GM21360 (cell line): Measurements from ENCODE around the gene SHMT2.
A peak's percentile ranks its signal among the peaks of the same experiment; 100 is the strongest.

Experiments
- ATAC-seq: cut with Tn5 transposase; IDR thresholded peaks from one replicate; pipeline ENCODE4 v1.9.1; 2021; ENCODE audit warnings: mild to moderate bottlenecking, moderate library complexity; ENCODE audit not compliant: unreplicated experiment

SHMT2 gene

DNA sequence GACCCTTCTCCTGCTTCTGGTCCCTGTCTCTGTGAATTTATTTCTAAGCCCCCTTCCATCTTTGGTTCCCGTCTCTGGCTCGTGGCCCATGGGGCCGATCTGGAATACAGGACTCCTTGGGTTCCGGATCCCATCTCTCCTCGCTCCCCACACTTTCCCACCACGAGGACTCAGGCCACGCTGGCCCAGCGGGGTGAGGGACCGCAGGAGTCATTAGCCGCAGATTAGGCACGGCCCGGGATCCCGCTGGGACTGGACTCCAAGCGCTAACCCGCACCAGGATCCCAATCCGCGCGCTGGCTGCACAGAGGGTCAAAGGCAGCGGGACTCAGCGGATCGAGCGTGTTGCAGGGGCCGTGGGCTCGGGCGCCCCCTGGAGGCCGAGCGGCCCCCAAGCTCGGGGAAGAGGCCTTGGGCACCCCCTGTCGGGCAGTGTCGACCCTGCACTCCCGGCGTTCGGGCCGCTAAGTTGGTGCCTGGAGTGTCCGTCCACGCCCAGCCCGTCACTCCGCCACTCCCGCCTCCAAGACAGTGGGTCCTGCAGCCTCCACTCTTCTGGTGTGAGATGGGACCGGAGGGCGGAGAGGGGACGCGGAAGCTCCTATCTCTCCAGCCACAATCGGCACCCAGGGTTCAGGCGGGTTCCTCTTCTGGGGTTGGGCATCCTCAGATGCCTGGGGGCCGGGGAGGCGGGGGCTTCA, 9.5 kb downstream of the SHMT2 start:
- peak; percentile 45 for ATAC-seq

DNA sequence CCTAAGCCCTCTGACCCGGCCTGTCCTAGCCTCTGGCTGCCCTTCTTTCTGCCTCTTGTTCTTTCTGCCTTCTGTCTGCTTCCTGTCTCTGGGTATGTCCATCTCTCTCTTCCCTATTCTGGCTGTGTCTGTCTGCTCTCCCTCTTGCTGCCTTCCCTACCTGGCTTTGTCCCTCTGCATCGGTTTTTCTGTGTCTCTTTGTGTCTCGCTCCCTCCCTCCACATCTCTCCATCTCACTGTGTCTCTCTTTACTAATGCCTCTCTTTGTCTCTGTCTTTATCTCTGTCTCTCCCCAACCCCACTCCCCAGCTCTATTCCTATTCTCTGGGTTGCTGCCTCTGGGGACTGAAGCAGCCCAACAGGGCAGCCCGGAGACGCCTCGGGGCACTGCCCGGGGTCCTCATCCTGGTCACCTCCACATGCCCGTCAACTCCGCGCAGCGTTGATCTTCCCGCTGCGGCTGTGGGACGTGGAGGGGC, 10.1 kb downstream of the SHMT2 start:
- ATAC-seq: no peak

DNA sequence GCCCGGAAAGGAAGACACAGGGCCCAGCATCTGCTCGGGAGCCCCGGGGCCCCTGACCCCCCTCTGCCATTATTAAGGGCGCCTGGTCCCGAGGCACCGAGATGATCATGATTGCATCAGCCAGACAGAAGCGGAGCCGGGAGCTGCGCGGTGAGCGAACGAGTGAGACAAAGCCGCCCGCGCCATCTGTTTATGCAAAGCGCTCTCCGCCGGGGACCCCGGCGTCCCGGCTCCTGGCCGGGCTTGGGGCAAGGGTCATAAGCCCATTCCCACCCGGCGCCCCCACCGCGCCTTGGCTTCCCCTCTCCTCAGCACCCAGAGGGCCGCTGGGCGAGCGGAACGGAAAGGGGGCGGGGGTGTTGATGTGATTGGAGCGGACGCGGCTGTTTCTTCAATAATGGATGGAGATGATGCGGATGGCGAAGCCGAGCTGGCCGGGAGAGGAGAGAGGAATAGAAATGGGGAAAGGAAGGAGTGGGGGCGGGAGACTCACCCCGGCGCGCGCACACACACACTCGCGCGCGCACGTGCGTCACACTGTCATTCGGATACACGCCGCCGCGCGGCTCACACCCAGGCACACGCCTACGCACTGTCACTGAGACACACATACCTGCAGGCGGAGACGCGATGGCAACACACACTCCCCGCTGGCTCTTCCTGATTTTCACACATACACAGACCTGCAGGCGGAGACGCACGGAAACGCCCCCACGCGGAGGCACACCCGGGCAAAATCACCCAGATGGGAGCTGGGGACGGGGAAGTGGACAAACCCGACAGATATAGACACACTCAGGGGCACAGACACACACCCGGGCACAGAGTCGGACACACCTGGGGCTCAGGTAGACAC, 10.8 kb downstream of the SHMT2 start:
- ATAC-seq: peak; percentile 29

DNA sequence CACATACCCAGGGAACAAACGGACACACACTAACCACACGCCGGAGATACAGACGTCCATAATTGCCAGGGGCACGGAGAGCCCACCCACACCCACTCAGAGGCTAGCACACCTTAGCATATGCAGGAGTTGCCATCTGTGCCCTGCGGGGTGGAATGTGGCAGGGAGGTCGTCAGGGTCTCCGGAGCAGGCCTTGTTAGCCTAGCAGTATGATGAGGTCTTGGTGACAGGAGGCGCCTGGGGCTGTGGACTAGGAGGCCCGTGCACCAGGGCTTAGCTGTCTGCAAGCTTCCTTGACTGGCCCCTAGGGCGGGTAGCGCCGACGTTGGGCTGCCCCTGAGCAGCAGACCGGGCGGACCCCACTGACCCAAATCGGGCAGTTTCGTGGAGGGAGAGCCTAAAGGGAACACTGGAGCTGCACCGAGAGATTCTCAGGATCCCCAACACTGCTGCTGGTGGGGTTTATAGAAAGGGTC, 11.5 kb downstream of the SHMT2 start:
- ATAC-seq: no peak

DNA sequence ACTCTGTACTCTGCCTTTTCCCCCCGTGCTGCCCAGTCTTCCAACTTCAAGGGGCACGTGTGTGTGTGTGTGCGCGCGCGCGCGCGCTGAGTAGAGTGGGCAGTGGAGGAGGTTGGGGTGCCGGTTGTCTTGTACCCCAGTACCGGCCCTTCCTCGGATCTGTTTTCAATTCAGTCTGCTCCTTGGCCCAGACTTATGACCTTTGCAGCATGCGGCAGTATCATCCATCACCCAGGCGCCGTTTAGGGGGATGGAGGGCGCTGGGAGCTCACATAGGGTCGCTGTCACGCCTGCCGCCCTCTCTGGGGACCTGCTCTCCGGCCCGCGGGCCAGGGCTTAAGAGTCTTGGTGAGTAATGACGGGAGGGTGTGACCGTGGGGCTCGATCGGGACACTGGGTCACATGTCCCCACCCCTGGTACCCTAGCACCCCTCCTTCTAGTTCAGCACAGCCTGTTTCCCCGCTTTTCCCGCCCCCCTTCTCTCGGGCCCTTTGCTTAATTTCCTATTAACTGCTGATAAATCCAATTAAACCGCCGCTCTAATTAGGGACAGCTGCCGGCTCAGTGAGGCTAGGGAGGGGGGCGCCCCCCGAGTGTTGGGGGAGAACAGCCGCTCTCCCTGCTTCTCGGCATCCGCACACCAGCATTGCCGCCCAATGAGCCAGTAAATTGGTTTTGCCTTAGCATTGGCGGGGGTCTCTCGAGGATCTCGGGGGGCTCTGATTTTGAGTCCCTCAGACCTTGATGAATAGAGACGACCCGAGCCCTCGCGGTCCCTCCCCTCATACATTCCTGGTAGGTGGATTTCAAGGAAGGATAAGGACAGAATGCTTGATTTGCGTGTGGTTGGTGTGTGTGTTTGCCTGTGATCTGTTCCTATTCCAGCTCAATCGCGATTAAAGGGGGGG, 12.1 kb downstream of the SHMT2 start:
- no peak for ATAC-seq

DNA sequence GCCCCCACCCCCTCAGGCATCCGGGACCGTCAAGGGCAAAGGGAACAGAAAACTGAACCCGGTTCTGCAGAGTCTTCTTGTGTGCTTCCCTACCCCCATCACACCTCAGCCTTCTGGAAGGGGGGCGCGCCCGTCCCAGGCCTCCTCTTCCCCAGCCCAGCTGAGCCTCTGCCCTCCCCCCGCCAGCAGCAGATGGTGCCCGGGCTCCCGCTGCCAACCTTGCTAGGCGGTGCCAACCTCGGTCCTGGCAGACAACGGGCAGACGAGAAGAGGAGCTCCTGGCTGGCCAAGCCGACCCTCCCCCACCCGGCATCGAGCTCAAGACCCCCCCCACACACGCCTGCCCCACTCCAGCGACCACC, 12.8 kb downstream of the SHMT2 start:
- no peak for ATAC-seq

DNA sequence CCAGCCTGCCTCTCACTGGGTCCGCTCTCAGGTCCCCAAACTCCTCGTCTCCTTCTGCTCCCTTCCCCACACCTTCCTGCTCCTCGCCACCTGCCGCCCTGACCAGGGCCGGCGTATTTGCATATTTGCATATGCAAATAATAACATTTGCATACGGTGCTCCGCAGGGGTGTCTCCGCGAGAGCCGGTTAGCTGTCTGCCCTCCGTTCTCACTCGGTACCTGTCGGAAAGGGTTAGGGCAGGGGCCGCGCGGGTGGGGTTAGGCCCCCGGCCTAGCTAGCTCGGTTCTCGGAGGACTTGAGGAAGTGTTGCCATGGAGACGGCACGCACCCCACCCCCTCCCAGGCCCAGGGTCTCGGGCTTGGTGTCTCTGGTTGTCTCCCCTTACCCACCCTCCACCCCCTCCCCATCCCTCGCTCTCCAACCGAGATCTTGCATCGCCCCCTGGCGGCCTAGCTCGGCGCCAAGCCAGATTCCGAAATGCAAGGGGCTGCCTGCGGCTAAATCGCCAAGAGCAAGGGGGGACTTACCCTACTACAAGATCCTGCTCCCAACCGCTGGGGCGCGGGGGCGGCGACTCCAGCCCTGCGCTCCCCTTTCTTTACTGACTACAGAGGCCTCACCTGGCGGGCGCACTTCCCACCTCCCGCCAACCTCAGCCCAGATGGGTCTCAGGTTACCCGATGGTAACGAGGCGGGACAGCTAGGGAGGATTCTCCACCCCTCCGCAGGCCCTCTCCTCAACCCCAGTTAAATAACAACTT, 13.4 kb downstream of the SHMT2 start:
- ATAC-seq: peak; percentile 32

DNA sequence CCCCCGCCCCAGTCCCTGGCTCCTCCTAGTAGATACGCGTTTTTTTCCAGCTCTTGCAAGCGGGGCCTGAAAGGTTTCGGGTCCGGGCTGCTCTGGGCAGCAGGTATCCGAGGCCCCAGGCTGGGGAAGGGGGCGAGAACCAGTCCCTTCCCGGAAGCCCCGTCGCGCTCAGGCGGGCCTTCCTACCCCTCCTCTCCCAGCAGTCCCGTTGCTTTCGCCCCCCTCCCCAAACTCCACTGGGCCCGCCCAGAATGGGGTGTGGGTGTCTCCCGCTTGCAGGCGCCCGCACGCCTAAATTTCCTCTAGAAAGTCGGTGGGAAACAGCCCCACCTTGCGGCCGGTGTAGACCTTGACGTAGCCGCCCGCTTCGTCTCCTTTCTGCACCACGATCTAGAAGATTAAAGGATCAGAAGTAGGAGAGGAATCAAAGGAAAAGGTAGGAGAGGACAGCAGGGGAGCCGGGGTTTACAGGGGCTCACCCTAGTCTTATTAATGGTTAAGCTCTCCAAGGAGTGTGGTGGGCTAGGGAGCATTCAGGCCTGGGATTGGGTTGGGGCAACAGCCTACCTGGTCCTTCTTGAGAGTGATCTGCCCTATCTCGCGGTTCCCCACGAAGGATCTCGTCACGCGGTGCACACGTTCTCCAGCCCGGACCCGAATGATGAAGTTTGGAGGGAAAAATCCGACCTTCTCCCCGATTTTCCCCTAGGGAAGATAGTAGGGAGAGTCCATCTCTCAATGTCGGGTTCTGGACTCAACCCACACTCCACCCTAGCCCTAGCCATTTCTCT, 14.2 kb downstream of the SHMT2 start:
- no peak for ATAC-seq

DNA sequence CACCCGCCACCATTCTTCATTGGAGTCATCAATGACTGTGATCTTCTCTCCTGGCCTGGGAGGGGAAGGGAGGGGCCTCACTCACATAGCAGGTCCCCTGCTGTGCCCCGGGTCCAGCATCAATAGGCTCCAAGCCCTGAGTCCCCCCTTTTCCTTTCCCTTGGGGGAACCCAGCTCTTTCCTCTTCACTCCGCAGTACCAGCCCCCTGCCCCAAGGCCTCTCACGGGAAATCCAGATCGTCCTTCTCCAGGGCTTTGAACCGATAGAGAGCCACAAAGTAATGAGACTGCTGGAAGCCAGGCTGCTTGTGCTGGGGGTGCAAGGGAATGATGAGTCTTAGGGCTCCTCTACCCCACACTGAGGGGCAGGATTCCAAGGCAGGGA, 14.8 kb downstream of the SHMT2 start:
- no peak for ATAC-seq

DNA sequence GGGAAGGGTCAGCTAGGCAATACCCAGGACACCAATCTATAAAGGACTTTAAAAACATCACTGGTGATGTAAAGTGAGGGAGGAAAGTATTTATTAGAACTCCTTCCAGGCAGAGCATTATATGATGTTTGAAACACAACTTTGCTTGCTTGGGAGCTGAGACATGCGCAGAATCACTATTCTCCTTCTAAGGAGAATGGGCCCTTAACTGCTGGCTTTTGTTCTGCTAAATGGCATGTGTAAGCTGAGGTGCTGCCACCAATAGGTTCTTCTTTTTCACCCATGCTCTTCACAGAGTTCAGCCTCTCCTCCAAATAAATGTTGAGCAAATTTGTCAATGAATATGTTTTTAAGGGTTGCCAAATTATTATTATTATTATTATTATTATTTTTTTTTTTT, 17.5 kb downstream of the SHMT2 start:
- no peak for ATAC-seq

DNA sequence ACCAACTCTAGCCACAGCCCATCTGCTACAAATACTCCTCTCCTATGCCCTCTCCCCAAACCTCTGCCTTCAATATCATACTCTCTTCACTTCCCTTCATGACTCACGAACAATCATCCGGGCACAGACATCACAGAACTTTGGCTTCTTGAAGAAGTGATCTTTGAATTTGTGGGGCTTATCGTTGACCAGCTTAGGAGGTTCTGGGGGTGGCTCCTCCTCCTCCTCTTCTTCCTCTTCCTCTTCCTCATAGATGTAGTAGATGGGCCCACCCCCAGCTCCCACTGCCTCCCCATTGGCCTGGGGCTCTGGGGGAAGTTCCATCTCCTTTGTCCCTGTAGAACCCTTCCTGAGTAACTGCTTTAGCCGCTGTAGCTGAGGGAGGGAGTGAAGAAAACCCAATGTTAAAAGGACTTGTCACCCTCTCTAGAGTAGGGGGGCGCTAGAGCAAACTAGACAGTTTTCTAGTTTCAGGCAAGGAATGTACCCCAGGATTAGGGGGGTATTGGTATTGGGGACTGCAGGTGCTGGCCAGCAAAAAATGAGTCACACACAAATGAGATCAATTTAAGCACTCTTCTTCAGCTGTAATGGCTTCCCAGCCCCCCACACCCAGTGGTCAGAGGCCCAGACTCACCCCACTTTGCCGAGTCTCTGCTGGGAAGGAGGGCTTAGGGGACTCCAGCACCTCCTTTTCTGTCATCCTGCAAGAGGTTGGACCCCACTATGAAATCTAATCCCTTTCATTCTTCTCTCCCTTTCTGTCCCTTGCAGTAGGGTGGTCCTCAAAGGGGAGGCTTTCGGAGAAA, 19.6 kb downstream of the SHMT2 start:
- ATAC-seq: no peak

DNA sequence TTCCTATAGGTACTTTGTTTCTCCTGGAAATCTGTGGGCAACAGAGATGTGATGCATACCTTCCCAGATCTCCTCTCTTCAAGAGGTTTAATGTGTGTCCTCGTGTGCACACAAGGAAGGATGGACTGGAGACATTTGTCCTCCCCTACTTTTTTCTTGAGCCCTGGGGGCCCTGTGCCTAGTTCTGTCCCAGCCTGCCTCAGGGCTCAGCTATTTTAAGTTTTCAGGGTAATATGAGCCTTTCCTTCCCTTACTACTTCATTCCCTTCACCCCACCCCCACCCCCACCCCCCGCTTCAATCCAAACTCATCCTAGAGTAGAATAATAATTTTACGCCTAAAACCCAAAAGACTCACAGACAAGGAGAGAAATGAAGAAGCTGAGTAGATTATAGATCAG, 21.0 kb downstream of the SHMT2 start:
- no peak for ATAC-seq

DNA sequence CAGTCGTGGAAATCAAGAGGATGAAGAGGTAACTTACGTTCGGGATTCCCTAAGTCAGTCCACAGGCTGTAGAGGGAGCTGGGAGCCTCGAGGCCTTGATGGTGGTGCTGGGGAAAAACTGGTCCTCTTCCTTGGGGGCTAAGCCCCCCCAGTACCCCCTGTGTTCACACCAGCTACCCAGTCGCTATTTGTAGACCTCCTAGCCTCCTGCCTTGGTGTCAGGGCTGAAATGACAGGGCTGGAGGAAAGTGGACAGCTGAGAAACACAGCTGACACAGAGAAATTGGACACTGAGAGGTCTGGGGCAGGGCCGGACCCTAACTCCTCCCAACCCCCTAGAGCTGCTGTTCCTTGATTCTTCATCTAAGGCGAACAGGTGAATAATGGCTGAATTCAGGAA, 21.4 kb downstream of the SHMT2 start, which contains the start of gene STAC3:
STAC3 (minus strand) TSS at position 232 of the 400 bp plus-strand sequence. CDS start 1,551 bp downstream, outside the sequence.
- no peak for ATAC-seq

DNA sequence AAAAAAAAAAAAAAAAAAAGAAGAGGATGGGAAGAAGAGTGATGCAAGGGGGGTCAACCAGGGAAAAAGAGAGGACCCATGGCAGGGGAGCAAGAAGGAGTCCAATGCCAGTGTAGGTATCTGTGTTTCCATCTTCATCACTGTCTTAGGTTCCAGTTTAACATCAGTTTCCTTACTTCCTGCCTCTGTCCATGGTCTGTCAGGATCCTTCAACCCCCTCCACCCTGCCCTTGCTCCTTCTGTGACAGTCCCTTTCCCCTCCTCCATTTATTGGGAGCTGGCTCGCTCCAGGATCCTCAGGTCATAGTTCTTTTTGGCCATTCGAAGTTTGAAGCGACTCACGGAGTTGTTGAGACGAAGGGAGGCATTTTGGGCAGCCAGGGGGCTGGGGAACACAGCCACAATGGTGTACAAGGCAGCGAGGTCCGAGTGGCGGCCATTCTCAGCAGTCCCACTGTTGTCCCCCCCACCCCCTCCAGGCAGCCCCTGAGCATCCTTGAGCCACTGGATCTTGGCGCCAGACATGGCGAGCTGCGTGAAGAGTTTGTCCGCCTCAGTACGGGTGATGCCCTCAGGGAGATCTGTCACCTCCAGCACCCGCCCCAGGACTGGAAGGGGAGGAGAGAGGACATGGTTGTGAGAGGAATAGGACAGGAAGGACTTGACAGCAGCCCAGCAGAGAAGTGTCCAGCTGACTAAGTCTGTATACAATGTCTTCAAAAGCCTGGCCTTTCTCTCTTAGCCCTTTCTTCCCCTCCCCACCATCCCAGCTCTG, 25.2 kb downstream of the SHMT2 start:
- no peak for ATAC-seq

DNA sequence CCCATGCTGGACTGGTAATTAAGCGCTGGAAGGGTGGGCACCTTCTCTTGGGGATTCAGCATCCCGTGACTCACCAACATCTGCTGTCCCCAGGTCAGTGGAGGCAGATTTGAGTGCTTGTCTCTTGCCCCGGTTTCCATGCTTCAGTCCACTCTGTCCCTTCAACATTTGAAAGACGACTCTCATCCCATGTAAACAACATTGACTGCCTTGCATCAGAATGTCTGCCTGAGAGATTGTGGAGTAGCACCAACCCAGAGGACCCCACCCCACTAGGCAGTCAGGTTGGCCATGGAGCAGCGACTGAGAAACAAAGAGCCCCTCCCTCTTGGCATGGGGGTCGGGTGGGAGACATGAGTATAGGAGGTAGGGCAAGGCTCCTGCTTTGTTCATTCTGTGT, 26.4 kb downstream of the SHMT2 start:
- ATAC-seq: no peak

DNA sequence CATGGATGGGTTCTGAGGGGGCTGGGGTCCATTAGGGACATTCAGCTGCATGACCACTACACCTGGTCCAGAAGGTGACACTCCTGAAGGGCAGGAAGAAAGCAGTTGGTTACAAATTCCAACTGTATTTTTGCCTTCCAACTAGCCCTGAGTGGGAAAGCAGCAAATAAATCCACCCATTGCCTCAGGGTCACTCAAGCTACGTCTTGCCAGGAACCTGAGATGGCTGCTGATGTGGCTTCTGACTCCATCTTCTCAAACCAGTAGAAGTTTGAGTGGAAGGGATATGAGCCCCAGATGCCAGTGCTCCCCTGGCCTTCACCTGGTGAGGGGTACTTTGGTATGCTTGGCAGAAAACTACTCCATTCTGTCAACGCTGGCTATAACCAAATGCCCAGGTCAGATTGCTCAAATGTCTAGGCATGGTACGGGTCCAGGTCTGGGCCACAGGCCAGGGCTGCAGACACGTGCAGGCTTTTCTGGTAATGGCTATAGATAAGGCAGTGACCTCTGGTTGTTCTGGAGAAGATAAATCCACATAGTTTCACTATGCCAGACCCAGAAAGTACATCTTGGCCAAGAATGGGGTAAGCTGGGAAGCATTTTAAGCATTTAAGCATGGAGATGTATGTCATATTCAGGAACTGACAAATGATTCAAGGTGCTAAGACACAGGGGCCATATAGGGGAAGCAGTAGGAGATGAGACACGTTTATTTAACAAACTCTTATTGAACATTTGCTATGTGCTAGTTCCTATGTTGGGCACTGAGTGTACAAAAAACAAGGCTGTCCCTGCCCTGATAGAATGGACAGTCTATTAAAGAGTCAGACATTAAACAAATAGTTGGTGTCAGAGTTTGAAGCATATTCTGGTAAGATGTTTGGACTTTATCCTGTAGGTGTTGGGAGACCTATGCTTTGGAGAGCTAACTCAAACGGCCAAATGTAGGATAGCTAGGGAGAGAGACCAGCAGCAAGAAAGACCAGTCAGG, 29.8 kb downstream of the SHMT2 start:
- ATAC-seq: no peak

DNA sequence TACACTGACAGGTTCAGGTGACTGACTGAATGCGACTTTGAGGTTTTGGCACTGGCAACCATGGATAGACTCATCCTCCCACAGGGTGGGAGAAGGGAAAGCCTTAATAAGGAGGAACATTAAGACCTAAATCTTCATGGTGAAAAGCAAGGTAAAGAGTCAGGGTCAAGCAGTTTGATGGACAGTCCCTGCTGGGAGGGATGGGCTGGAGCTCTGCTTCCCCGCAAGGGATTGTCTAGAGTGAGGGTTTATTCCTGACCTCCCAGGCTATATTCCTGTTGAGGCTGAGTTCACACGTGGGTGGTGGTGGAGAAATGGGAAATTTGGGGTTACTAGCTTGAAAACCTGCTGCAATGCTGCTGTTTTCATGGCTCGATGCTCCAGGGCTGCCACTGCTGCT, 30.9 kb downstream of the SHMT2 start:
- no peak for ATAC-seq
